ENCODE data around the gene B4GALNT3.

DNA sequence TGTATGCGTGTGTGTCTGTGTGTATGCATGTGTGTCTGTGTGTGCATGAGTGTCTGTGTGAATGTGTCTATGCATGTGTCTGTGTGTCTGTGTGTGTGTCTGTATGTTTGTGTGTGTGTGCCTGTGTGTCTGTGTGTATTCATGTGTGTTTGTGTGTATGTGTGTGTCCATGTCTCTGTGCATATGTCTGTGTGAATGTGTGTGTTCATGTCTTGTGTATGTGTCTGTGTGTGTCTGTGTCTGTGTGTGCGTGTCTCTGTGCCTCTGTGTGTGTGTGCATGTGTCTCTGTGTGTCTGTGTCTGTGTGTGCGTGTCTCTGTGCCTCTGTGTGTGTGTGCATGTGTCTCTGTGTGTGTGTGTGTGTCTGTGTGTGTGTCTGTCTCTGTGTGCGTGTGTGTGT, 121.1 kb downstream of the B4GALNT3 start:
- TF ChIP-seq EZH2 (IDR thresholded peaks at IDR 0.05; ENCODE audit: borderline replicate concordance, low read length) = no peak
- TF ChIP-seq, protein P1, sequence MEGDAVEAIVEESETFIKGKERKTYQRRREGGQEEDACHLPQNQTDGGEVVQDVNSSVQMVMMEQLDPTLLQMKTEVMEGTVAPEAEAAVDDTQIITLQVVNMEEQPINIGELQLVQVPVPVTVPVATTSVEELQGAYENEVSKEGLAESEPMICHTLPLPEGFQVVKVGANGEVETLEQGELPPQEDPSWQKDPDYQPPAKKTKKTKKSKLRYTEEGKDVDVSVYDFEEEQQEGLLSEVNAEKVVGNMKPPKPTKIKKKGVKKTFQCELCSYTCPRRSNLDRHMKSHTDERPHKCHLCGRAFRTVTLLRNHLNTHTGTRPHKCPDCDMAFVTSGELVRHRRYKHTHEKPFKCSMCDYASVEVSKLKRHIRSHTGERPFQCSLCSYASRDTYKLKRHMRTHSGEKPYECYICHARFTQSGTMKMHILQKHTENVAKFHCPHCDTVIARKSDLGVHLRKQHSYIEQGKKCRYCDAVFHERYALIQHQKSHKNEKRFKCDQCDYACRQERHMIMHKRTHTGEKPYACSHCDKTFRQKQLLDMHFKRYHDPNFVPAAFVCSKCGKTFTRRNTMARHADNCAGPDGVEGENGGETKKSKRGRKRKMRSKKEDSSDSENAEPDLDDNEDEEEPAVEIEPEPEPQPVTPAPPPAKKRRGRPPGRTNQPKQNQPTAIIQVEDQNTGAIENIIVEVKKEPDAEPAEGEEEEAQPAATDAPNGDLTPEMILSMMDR (IDR thresholded peaks at IDR 0.05; ENCODE audit: low read length) = no peak

Data from OCI-LY1 (cell line).